Left cardiac atrium (tissue), 4 donors: Measurements from ENCODE around the gene ZNF578. TPM values are rescaled to one million over a fixed set of nuclear protein-coding genes. Genes with fewer than 3 reads are reported as not detected.
"Not testable (repeated sequence)": the region's sequence is repeated elsewhere in the genome, so short reads cannot be mapped to it uniquely, and the experiment has no call there.

ENCODE experiments used
- ATAC-seq, 2 donors: fragments of 200-7000 bp; cut with Tn5 transposase; one replicate each; pipeline ENCODE4 v1.9.1; 2020; ENCODE audit warnings: mild to moderate bottlenecking in 2 of 2, moderate library complexity in 2 of 2
- DNase-seq: peaks from one replicate; pipeline ENCODE4 v3.0.0-alpha.2; 2020
- intact Hi-C, 2 donors: fragments of 100-400 bp; cut with DNase I; formaldehyde crosslinking; loops; one replicate each; pipeline versions ENCODE4 v1.14.1 to v1.15.1; 2022 to 2023
- total RNA-seq, 2 donors: library from RNA; stranded (reverse); fragmentation: NEBNext Ultra II Directional; extraction: Animal tissue kit (Norgen Biotek cat#: 25700); gene quantifications; one replicate each; pipeline ENCODE4 v1.2.1, GENCODE V29; 2021
- donor health status: DM: no; HTN: yes; CAD: no.
- donor health status: DM: no; HTN: yes; CAD: no; lungs with severe emphysema.
- donor health status: DM: yes; HTN: yes; CAD: no.
- donor health status: Dilated cardiomyopathy.

The ZNF578 gene
- total RNA-seq, 2 donors from 2014 or later = 2.2 to 2.7 TPM

GRCh38 chr19:52500474-52500873, 47.1 kb downstream of the ZNF578 start:
- intact Hi-C loops, ATAC-seq, DNase-seq: not testable (repeated sequence)

GRCh38 chr19:52500991-52501390, 47.6 kb downstream of the ZNF578 start:
- ATAC-seq, intact Hi-C loops, DNase-seq: not testable (repeated sequence)

- no peak for DNase-seq
- ATAC-seq = no peak
- intact Hi-C loops = no loop called here
Observed at GRCh38 chr19:52507266-52507665, 53.9 kb downstream of the ZNF578 start.

GRCh38 chr19:52516191-52516590, 62.8 kb downstream of the ZNF578 start:
- DNase-seq (no peak), ATAC-seq (no peak)
- intact Hi-C loops = no loop called here

- ATAC-seq (no peak), DNase-seq (no peak)
- intact Hi-C loops = no loop called here
Observed at GRCh38 chr19:52518646-52519045, 65.3 kb downstream of the ZNF578 start.

GRCh38 chr19:52519175-52519574, 65.8 kb downstream of the ZNF578 start:
- intact Hi-C loops, DNase-seq: not testable (repeated sequence)

GRCh38 chr19:52520013-52520412, 66.7 kb downstream of the ZNF578 start:
- intact Hi-C loops = no loop called here
- ATAC-seq (no peak), DNase-seq (no peak)

More at GRCh38 chr19:52519175-52519574, 65.8 kb downstream of the ZNF578 start:
- ATAC-seq = not testable (repeated sequence)

GRCh38 chr19:52522551-52522950, 69.2 kb downstream of the ZNF578 start:
- no peak for DNase-seq
- intact Hi-C loops = no loop called here
- ATAC-seq = no peak

- no peak for ATAC-seq
- intact Hi-C loops = no loop called here
- no peak for DNase-seq
Observed at GRCh38 chr19:52524086-52524485, 70.7 kb downstream of the ZNF578 start.

- intact Hi-C loops = loop anchor here in 1 of 2 donors (5.0 kb wide), 1 partner anchor 45 kb away; the partner anchor contains the start of gene ZNF701
- peak; percentile 97 for DNase-seq
- peak; percentile 98 to 99 for ATAC-seq
Observed at GRCh38 chr19:52527134-52527955, 74.0 kb downstream of the ZNF578 start, which contains the start of gene ZNF808. ZNF808 (plus strand) TSS chr19:52527668; CDS start chr19:52543285, 15,617 bp downstream.

- DNase-seq (peak; percentile 33), ATAC-seq (peak; percentile 24 to 48)
- intact Hi-C loops = loop anchor here in 1 of 2 donors (5.0 kb wide), 1 partner anchor 44 kb away; the partner anchor contains the start of gene ZNF701
Observed at GRCh38 chr19:52527956-52528351, 74.6 kb downstream of the ZNF578 start.

GRCh38 chr19:52532480-52532879, 79.1 kb downstream of the ZNF578 start:
- ATAC-seq (no peak), DNase-seq (no peak)
- intact Hi-C loops = no loop called here

- ATAC-seq (peak in 1 of 2 donors; percentile 50), DNase-seq (peak; percentile 30)
- intact Hi-C loops = no loop called here
Observed at GRCh38 chr19:52533901-52534300, 80.5 kb downstream of the ZNF578 start.

- ATAC-seq (peak in 1 of 2 donors; percentile 6), DNase-seq (peak; percentile 26)
- intact Hi-C loops = not testable (repeated sequence)
Observed at GRCh38 chr19:52535385-52535770, 82.0 kb downstream of the ZNF578 start.

GRCh38 chr19:52535771-52536447, 82.6 kb downstream of the ZNF578 start:
- ATAC-seq (peak; percentile 96 to 100), DNase-seq (peak; percentile 94)
- intact Hi-C loops = no loop called here

GRCh38 chr19:52536448-52536800, 83.1 kb downstream of the ZNF578 start:
- intact Hi-C loops = no loop called here
- ATAC-seq = peak; percentile 53 to 55
- DNase-seq = peak; percentile 32

GRCh38 chr19:52538815-52539214, 85.5 kb downstream of the ZNF578 start:
- ATAC-seq, DNase-seq, intact Hi-C loops: not testable (repeated sequence)

GRCh38 chr19:52541176-52541575, 87.8 kb downstream of the ZNF578 start:
- intact Hi-C loops, DNase-seq, ATAC-seq: not testable (repeated sequence)

- intact Hi-C loops = no loop called here
- ATAC-seq (no peak), DNase-seq (no peak)
Observed at GRCh38 chr19:52541608-52542007, 88.3 kb downstream of the ZNF578 start.

GRCh38 chr19:52542541-52542940, 89.2 kb downstream of the ZNF578 start:
- DNase-seq, ATAC-seq, intact Hi-C loops: not testable (repeated sequence)
